Smooth muscle cell (in vitro differentiated cells): Measurements from ENCODE around the gene METTL21C. TPM values are rescaled to one million over a fixed set of nuclear protein-coding genes. Genes with fewer than 3 reads are reported as not detected.

Experiments
- DNase-seq: peaks from one replicate; lab custom pipeline; 2025; ENCODE audit not compliant: unreplicated experiment; lab: John Stamatoyannopoulos, UW
- H2AFZ ChIP-seq: fragments of 200-600 bp; sonication (generic); 2 replicates; pipeline ENCODE4 v1.6.0; 2016; ENCODE audit warnings: antibody characterized with exemption, low read depth, mild to moderate bottlenecking
- H3F3A ChIP-seq: fragments of 200-600 bp; sonication (generic); 2 replicates; pipeline ENCODE4 v1.6.0; 2017; ENCODE audit warnings: antibody characterized with exemption, low read depth
- H3K27ac ChIP-seq: fragments of 200-600 bp; sonication (generic); 2 replicates; pipeline ENCODE4 v1.5.1; 2016; ENCODE audit warnings: low read depth, mild to moderate bottlenecking
- H3K27me3 ChIP-seq: fragments of 200-600 bp; sonication (generic); 2 replicates; pipeline ENCODE4 v1.6.1; 2016; ENCODE audit warnings: low read depth, mild to moderate bottlenecking
- H3K36me3 ChIP-seq: fragments of 200-600 bp; sonication (generic); 2 replicates; pipeline ENCODE4 v1.5.1; 2016; ENCODE audit warnings: low read depth
- H3K4me1 ChIP-seq: fragments of 200-600 bp; sonication (generic); 2 replicates; pipeline ENCODE4 v1.5.1; 2016; ENCODE audit warnings: low read depth
- H3K4me2 ChIP-seq: fragments of 200-600 bp; sonication (generic); 2 replicates; pipeline ENCODE4 v1.6.0; 2016; ENCODE audit warnings: mild to moderate bottlenecking
- H3K4me3 ChIP-seq: fragments of 200-600 bp; sonication (generic); 2 replicates; pipeline ENCODE4 v1.5.1; 2016; ENCODE audit warnings: mild to moderate bottlenecking
- H3K79me2 ChIP-seq: fragments of 200-600 bp; sonication (generic); 2 replicates; pipeline ENCODE4 v1.6.0; 2016; ENCODE audit warnings: low read depth, mild to moderate bottlenecking
- H3K9ac ChIP-seq: fragments of 200-600 bp; sonication (generic); 2 replicates; pipeline ENCODE4 v1.6.0; 2016; ENCODE audit warnings: low read depth
- H3K9me3 ChIP-seq: fragments of 200-600 bp; sonication (generic); replicated peaks from 2 replicates; pipeline ENCODE4 v1.5.1; 2016; ENCODE audit warnings: low read depth
- H4K20me1 ChIP-seq: fragments of 200-600 bp; sonication (generic); 2 replicates; pipeline ENCODE4 v1.6.0; 2016; ENCODE audit warnings: low read depth
- WGBS: methylation state at CpG from one replicate; pipeline ENCODE4 v1.1.7; 2016; ENCODE audit warnings: low lambda C conversion rate; 5-methylcytosine and 5-hydroxymethylcytosine counted together
- polyA plus RNA-seq: library from polyadenylated mRNA; unstranded; fragments of >200 nt; fragmentation: Nextera tagmentation; extraction: Ambion mirVana; gene quantifications from 2 replicates; pipeline ENCODE4 v1.2.1, GENCODE V29; 2016
- total RNA-seq: library from RNA; depleted of rRNA; stranded (reverse); fragments of >200 nt; gene quantifications from 2 replicates; pipeline ENCODE4 v1.2.3, GENCODE V29; 2014
- TF ChIP-seq, protein P1 (sequence below): fragments of 200-600 bp; sonication (generic); IDR thresholded peaks from 2 replicates; pipeline ENCODE4 v1.5.1; 2017; ENCODE audit warnings: borderline replicate concordance, mild to moderate bottlenecking, antibody characterized with exemption; ENCODE audit not compliant: insufficient read depth, poor library complexity, severe bottlenecking

The METTL21C gene
- total and polyA plus RNA-seq, 2 experiments from 2014 or later = not detected

DNA sequence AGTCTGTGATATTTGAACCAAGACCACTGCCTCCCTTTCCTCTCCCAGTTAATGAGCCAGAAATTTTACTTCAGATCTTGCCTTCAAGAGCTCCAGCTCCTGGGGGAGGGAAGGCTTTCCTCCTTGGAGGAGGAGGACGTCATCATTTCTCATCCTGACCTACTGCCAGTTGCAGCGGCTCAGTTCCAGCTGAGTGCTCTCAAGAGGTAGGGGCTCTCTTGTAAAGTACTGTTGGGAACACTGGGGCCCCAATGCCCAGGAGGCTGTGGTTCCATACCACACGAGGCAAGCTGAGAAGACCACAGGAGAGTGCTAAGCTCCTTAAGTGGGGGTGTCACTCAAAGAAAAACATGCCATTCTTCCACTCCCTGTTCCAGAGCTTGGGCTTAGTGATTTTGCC lies 36.2 kb downstream of the METTL21C start:
- H3K9me3 ChIP-seq = no peaks in the 10 kb centered on the region
- 93% methylated on average over 3 of the region's 3 CpGs for WGBS
- no peaks in the 10 kb centered on the region for H4K20me1 ChIP-seq
- H3K4me3 ChIP-seq = no peak overlapping the region
- H3K27me3 ChIP-seq = no peaks in the 10 kb centered on the region
- no peak overlapping the region for H3K27ac ChIP-seq
- TF ChIP-seq, protein P1, sequence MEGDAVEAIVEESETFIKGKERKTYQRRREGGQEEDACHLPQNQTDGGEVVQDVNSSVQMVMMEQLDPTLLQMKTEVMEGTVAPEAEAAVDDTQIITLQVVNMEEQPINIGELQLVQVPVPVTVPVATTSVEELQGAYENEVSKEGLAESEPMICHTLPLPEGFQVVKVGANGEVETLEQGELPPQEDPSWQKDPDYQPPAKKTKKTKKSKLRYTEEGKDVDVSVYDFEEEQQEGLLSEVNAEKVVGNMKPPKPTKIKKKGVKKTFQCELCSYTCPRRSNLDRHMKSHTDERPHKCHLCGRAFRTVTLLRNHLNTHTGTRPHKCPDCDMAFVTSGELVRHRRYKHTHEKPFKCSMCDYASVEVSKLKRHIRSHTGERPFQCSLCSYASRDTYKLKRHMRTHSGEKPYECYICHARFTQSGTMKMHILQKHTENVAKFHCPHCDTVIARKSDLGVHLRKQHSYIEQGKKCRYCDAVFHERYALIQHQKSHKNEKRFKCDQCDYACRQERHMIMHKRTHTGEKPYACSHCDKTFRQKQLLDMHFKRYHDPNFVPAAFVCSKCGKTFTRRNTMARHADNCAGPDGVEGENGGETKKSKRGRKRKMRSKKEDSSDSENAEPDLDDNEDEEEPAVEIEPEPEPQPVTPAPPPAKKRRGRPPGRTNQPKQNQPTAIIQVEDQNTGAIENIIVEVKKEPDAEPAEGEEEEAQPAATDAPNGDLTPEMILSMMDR = no peak
- no peaks in the 10 kb centered on the region for H3K79me2 ChIP-seq
- DNase-seq = no peak
- no peak overlapping the region for H2AFZ ChIP-seq
- no peaks in the 10 kb centered on the region for H3F3A ChIP-seq
- H3K9ac ChIP-seq = no peak overlapping the region
- H3K4me2 ChIP-seq = no peak overlapping the region
- peaks cover 5% of the 10 kb centered on the region for H3K36me3 ChIP-seq
- no peaks in the 10 kb centered on the region for H3K4me1 ChIP-seq

DNA sequence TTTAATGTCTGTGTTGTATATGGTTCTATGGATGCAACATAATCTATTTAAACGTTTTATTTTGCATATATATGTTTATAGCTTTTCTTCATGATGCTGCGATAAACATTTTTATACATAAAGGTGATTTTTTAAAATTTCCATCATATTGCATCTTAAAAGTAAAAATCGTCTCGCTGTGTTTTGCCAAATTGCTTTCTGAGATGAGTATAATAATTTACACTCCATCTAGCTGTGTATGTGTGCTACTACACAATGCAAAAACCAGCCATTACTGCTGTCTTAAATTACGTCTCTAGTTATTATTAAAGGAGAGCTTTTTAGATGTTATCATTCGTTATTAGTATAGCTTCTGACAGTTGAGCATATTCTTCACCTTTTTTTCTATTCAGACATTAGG lies 37.2 kb downstream of the METTL21C start:
- H3K27me3 ChIP-seq = no peaks in the 10 kb centered on the region
- no peaks in the 10 kb centered on the region for H3K36me3 ChIP-seq

DNA sequence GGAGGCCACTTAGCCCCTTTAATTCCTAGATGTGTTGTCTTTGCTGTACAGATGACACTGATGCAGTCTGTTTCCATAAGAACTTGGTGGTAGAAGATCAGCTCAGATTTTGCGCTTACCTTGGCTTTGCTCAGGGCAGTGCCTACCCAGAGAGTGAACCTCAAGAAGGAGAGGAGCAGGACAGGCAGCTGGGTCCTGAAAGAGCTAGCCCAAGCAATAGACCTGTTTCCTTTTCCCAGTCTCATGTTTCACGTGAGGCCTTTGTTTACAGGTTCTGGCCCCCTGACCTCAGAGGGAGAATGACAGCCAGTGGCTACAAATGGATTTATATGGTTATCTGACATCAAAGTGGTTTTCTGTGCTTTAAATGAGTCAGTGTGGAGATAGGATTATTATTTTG lies 40.1 kb downstream of the METTL21C start:
- no peak for DNase-seq
- H3K27ac ChIP-seq = no peak overlapping the region
- H3K4me2 ChIP-seq = no peak overlapping the region
- no peaks in the 10 kb centered on the region for H3K27me3 ChIP-seq
- H4K20me1 ChIP-seq = no peaks in the 10 kb centered on the region
- no peak overlapping the region for H3K9ac ChIP-seq
- H3K9me3 ChIP-seq = no peaks in the 10 kb centered on the region
- H3F3A ChIP-seq = peaks cover 3% of the 10 kb centered on the region
- no peak overlapping the region for H3K4me3 ChIP-seq
- H3K79me2 ChIP-seq = no peaks in the 10 kb centered on the region
- peaks cover 6% of the 10 kb centered on the region for H3K4me1 ChIP-seq
- no peak overlapping the region for H2AFZ ChIP-seq
- TF ChIP-seq, protein P1 = no peak
- H3K36me3 ChIP-seq = peaks cover 3% of the 10 kb centered on the region
- 58% methylated on average over 2 of the region's 2 CpGs for WGBS

More for the DNA sequence above, 37.2 kb downstream of the METTL21C start:
- Histone ChIP-seq H3K4me1 (no peaks in the 10 kb centered on the region), H3K27ac (no peak overlapping the region), H3K9ac (no peak overlapping the region), H3K4me3 (no peak overlapping the region), H3K9me3 (no peaks in the 10 kb centered on the region), H3F3A (no peaks in the 10 kb centered on the region), H3K79me2 (no peaks in the 10 kb centered on the region), H3K4me2 (no peak overlapping the region), H2AFZ (no peak overlapping the region), H4K20me1 (no peaks in the 10 kb centered on the region)
- 87% methylated on average over 6 of the region's 6 CpGs for WGBS
- no peak for DNase-seq
- TF ChIP-seq, protein P1 = peak; percentile 13

DNA sequence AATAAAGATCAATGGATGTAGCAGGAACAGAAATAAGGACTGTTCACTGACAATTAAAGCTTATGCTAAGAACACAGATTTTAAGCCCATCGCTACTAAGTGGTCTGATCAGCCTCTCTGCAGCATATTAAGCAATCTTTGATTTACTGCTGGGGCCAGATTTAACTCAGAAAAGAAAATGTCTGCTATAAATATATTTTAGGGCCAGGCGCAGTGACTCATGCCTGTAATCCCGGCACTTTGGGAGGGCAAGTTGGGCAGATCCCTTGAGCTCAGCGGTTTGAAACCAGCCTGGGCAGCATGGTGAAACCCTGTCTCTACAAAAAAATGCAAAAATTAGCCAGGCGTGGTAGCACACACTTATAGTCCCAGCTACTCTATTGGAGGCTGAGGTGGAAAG lies 43.0 kb downstream of the METTL21C start:
- Histone ChIP-seq H3K9ac (no peak overlapping the region), H3K9me3 (no peaks in the 10 kb centered on the region), H3K27me3 (no peaks in the 10 kb centered on the region), H3K36me3 (peaks cover 7% of the 10 kb centered on the region), H3K79me2 (no peaks in the 10 kb centered on the region), H4K20me1 (no peaks in the 10 kb centered on the region), H2AFZ (no peak overlapping the region), H3K27ac (peak overlapping the region; percentile 64), H3K4me1 (peaks cover 6% of the 10 kb centered on the region), H3K4me3 (peak overlapping the region; percentile 4), H3K4me2 (peak overlapping the region; percentile 76), H3F3A (peaks cover 4% of the 10 kb centered on the region)
- DNase-seq = peak; percentile 4
- TF ChIP-seq, protein P1 = no peak
- WGBS = 26% methylated on average over 5 of the region's 5 CpGs
